Left ventricle myocardium superior (tissue), 1 donor: ENCODE results near the gene FRG2. TPM values are rescaled to one million over a fixed set of nuclear protein-coding genes. Genes with fewer than 3 reads are reported as not detected.
"Not testable (repeated sequence)": the region's sequence is repeated elsewhere in the genome, so short reads cannot be mapped to it uniquely, and the experiment has no call there.

Experiments
- ATAC-seq: fragments of 200-7000 bp; cut with Tn5 transposase; one replicate; pipeline ENCODE4 v1.9.1; 2020; ENCODE audit warnings: mild to moderate bottlenecking, moderate library complexity
- DNase-seq: peaks from one replicate; pipeline ENCODE4 v3.0.0-alpha.2; 2020
- intact Hi-C: fragments of 100-400 bp; cut with micrococcal nuclease; formaldehyde crosslinking; loops from one replicate; pipeline ENCODE4 v1.11.0; 2022
- total RNA-seq: library from RNA; stranded (reverse); fragmentation: NEBNext Ultra II Directional; extraction: Animal tissue kit (Norgen Biotek cat#: 25700); gene quantifications from one replicate; pipeline ENCODE4 v1.2.1, GENCODE V29; 2021
- donor health status: DM: no; HTN: yes; CAD: no; lungs with severe emphysema.

The FRG2 gene
- total RNA-seq, 1 donor from 2014 or later, result not detected

DNA sequence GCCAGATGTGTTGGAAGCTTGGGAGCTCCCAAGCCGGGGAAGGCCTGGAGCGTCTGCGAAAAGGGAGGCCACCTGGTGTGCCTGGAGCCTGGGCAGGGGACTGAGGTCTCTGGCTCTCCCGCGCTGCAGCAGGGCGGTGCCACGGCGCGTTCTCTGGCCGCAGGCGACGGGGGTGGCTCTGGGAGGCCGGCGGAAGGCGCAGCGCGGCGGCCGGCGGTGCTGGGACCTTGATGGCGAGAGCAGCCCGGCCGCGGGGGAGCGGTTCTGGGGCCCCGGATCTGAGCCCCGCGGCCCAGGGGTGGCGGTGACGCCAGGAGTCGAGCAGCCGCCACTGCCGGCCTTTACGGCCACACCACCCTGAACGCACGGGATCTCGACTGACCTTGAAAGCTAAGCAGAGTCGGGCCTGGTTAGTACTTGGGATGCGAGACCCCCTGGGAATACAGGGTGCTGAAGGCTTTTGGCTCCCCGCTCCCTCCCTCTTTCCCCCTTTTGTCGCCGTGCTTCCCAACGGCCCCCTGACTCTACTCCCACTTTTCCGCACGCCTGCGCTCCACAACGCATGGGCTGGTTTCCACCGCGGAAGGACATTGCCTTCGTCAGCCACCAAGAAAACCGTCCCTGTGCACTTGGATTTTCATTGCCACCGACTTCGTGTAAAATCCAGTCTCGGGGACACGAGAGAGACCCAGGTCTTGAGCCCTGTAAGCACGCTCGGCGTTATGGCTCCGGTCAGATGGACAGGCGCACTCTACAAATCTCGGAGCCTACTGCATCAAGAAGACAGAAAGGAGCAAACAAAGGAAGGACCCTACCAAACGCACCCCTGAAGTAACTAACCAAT lies 9.5 kb downstream of the FRG2 start:
- ATAC-seq, result no peak
- DNase-seq, result no peak
- intact Hi-C loops, result no loop called here

DNA sequence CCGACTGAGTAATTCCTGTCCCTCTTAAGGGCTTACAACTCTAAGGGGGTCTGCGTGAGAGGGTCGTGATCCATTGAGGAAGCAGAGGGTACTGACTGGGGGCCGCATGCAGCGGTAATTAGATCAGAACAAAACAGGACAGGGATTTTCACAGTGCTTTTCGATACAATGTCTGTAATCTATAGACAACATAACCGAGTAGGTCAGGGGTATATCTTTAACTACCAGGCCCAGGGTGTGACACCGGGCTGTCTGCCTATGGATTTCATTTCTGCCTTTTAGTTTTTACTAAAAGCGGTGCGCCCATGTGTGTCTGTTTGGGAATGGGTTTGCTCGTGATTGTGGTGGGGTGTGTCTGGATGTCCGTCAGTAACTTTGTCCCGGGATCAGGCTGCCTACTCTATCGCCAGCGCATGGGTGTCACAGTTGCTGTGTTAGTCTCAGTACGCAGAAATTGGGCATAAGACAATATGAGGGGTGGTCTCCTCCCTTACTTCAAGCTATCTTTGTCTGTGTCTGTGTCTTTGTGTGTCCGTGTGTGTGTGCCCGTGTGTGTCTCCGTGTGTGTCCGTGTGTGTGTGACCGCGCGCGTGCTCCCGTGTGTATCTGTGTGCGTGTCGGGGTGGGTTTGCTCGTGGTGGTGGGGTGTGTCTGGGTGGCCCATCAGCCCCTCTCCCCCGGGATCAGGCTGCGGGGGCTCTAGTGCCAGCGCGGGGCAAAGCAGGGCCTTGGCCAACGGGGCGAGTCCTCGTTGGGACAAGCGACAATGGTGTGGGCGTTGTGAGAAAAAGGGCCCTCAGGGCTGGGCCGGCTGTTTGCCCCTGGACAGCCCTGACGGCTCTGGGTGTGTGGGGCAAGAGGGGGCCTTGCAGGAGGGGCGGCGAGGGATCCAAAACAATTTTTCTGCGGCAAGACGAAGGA lies 10.4 kb downstream of the FRG2 start:
- no peak for ATAC-seq
- DNase-seq, result no peak
- intact Hi-C loops, result no loop called here

- ATAC-seq, result no peak
- no peak for DNase-seq
- intact Hi-C loops, result no loop called here
Measured at GRCh38 chr4:190015538-190016368, 11.3 kb downstream of the FRG2 start.

DNA sequence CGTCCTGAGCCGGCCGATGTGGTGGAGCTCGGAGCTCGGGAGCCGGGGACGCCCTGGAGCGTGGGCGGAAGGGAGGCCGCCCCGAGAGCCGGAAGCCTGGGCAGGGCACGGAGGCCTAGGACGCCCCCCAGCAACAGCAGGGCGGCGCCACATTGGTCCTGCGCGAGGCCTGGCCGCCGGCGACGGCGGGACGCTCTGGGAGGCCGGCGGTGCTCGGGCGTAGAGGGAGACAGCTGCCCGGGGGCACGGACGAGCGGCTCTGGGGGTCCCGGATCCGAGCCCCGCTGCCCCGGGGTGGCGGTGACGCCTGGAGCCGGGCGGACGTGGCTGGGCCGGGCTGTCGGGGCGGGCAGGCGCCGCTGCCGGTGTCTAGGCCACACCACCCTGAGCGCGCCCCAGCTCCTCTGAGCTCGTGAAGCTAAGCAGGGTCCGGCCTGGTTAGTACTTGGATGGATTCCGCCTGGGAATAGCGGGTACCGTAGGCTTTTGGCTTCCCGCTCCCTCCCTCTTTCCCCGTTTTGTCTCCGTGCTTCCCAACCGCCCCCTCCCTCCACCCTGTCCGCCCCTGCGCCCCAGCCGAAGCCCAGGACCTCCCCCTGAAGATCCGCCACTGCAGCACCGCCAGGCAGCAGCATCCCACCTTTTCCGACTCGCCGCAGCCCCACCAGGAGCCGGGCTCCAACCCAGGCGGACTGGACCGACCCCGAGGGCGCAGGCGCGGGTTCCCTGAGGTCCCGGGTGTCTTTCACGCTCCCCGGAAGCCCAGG lies 12.1 kb downstream of the FRG2 start:
- intact Hi-C loops, result no loop called here
- peak; percentile 30 for DNase-seq
- ATAC-seq, result no peak

GRCh38 chr4:189989941-189990340 lies 37.1 kb downstream of the FRG2 start:
- DNase-seq, ATAC-seq, intact Hi-C loops: not testable (repeated sequence)

- no peak for ATAC-seq
- DNase-seq, result no peak
- intact Hi-C loops, result no loop called here
Measured at GRCh38 chr4:189988877-189989431, 38.1 kb downstream of the FRG2 start.

DNA sequence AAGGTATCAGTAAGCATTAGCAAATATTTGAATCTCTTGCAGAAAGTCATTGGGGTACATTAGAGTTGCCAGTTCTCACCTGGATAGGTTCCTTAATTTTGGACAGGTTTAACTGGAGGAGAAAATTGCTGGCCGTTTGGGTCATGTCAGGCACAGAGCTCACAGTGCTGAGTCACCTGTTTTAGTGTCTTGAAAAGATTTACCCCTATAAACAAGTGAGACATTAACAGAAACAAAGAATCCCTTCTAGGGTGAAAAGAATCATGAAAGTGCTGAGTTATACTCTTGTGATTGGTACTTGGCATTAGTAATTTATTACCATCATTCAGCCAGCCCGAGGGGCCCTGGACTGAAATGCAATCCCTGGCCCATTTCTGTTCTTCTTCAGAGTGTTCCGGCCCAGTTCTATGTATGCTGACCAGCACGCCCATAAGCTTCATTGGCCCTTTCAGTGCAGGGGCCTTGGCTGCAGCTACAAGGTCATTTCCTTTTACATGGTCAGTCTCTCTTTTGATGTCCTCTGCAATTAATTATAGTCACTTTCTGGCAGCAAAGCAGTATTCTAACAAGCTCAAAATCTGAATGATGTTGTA lies 41.3 kb downstream of the FRG2 start:
- intact Hi-C loops, ATAC-seq, DNase-seq: not testable (repeated sequence)

- ATAC-seq, intact Hi-C loops, DNase-seq: not testable (repeated sequence)
Measured at GRCh38 chr4:189984661-189985060, 42.4 kb downstream of the FRG2 start.

GRCh38 chr4:189983916-189984526 lies 43.0 kb downstream of the FRG2 start:
- DNase-seq, intact Hi-C loops, ATAC-seq: not testable (repeated sequence)

- intact Hi-C loops, result no loop called here
- DNase-seq (no peak), ATAC-seq (no peak)
Measured at GRCh38 chr4:189981970-189982369, 45.1 kb downstream of the FRG2 start.

DNA sequence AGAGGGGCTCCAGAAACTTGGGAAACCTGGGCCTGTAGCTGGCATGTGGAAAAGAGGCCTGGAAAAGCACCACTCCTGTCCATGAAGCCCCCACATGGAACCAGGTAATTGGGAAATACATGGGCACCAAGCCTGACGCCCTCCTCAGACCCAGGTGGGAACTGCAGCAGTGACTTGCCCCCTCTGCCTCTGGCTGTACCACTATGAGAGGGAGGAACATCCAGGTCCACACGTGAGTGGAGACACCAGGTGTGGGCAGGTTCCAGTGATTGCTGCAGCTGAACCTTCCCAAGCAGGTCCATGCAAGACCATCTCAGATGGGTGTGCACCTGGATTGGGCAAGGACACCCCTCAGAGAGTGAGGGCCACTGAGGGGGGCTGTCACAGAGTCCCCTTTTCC lies 46.8 kb downstream of the FRG2 start:
- intact Hi-C loops, DNase-seq, ATAC-seq: not testable (repeated sequence)

- no peak for DNase-seq
- ATAC-seq, result no peak
- intact Hi-C loops, result no loop called here
Measured at GRCh38 chr4:189979196-189980047, 47.6 kb downstream of the FRG2 start.

Other genes with a start within 250 kb of the FRG2 start
- gene FRG1, start 86.4 kb downstream of the FRG2 start, total RNA-seq, result 28.9 TPM
- gene DBET, start 37.2 kb upstream of the FRG2 start, total RNA-seq, result not detected
- not detected for gene DUX4, start 146.5 kb upstream of the FRG2 start, total RNA-seq